Testis (tissue), 3 donors: ENCODE measurements around the gene TPSB2. TPM values are rescaled to one million over a fixed set of nuclear protein-coding genes. Genes with fewer than 3 reads are reported as not detected.

Experiments
- DNase-seq: peaks from one replicate; pipeline ENCODE4 v3.0.0-alpha.2; 2019
- H3K27ac ChIP-seq, 2 donors: fragments of 200-600 bp; sonication (generic); one replicate each; pipeline ENCODE4 v1.5.1; 2019
- H3K27me3 ChIP-seq: fragments of 200-600 bp; sonication (generic); one replicate; pipeline ENCODE4 v1.5.1; 2019
- H3K36me3 ChIP-seq: fragments of 200-600 bp; sonication (generic); one replicate; pipeline ENCODE4 v1.5.1; 2017; ENCODE audit warnings: low read depth; ENCODE audit errors: missing control alignments
- H3K4me1 ChIP-seq: fragments of 200-600 bp; sonication (generic); one replicate; pipeline ENCODE4 v1.5.1; 2019
- H3K4me3 ChIP-seq, 2 donors: fragments of 200-600 bp; sonication (generic); one replicate each; pipeline ENCODE4 v1.5.1; 2017 to 2019
- H3K9me3 ChIP-seq: fragments of 200-600 bp; sonication (generic); one replicate; pipeline ENCODE4 v1.5.1; 2017
- CTCF ChIP-seq, 3 experiments: fragments of 450-650 bp in 2 of 3; fragments of 200-600 bp in 1 of 3; sonication (generic) in 1 of 3; IDR thresholded peaks; one replicate each; pipeline ENCODE4 v1.5.1; 2016 to 2019; ENCODE audit warnings: antibody characterized with exemption in 3 of 3, mild to moderate bottlenecking in 2 of 3, moderate library complexity in 1 of 3
- POLR2A ChIP-seq: fragments of 450-650 bp; IDR thresholded peaks from one replicate; pipeline ENCODE4 v1.6.1; 2017; ENCODE audit warnings: antibody characterized with exemption, mild to moderate bottlenecking, moderate library complexity
- WGBS, 2 donors: methylation state at CpG; one replicate each; pipeline ENCODE4 v1.1.5; 2018; 5-methylcytosine and 5-hydroxymethylcytosine counted together
- intact Hi-C: fragments of 100-400 bp; cut with DNase I; formaldehyde crosslinking; loops from one replicate; pipeline ENCODE4 v1.15.1; 2023; ENCODE audit warnings: low total_unique reads
- polyA plus RNA-seq: library from polyadenylated mRNA; stranded (reverse); fragments of 350-450 nt; fragmentation: Illumina TruSeq; extraction: RNeasy Lipid Tissue Mini Kit (QIAGEN cat#74804); gene quantifications from one replicate; pipeline ENCODE4 v1.2.3, GENCODE V29; 2014; ENCODE audit warnings: low read depth, low replicate concordance; ENCODE audit not compliant: insufficient read depth
- total RNA-seq, 2 donors: library from RNA; depleted of rRNA; stranded (reverse); fragments of >200 nt; gene quantifications; one replicate each; pipeline ENCODE4 v1.2.3, GENCODE V29; 2016

TPSB2 gene
- total and polyA plus RNA-seq, 3 donors from 2014 or later = 10.8 to 49.5 (median 16.1) TPM

DNA sequence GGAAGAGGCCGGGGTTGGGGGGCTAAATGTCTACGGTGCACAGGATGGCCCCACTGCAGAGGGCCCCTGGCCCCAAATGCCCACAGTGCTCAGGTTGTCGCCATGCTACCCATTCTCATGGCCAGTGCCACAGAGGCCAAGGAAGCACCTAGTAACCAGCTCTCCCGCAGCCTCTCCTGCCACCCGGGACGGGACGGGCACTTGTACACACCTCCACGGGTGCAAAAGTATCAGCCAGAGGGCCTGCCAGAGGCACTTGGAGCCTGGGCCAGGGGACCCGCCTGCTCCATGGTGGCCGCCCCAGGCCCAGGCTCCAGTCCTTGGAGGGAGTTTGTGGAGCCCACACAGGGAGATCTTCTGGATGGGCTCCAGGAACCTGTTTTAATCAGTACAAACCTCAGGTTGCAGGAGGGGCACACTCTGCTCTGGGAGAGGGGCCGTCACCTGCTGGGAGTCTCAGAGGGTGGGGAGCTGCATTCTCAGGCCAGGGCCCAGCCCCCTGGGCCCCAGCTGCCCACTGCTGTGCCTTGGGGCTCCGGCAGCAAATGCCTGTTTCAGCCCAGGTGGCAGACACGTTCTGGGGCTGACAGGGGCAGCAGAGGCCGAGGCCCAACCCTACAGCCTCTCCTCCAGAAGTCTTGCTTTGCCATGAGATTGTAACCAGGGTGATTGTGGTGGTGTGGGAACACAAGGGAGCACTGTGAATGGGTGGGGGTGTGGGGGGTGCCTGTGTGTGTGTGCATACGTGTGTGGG lies 33.8 kb upstream of the TPSB2 start:
- H3K27ac ChIP-seq = no peak overlapping the region
- 54 to 68% methylated on average over 3 to 15 of the region's 15 CpGs for WGBS, 2 donors
- no peak for DNase-seq
- no peaks in the 10 kb centered on the region for H3K27me3 ChIP-seq
- H3K4me3 ChIP-seq = no peak overlapping the region
- intact Hi-C loops = no loop called here
- TF ChIP-seq CTCF (IDR thresholded peaks at IDR 0.05) (no peak), POLR2A (no peak)
- no peaks in the 10 kb centered on the region for H3K36me3 ChIP-seq
- no peaks in the 10 kb centered on the region for H3K9me3 ChIP-seq
- no peaks in the 10 kb centered on the region for H3K4me1 ChIP-seq

- Histone ChIP-seq H3K9me3 (no peaks in the 10 kb centered on the region), H3K27ac (no peak overlapping the region), H3K4me3 (no peak overlapping the region), H3K36me3 (no peaks in the 10 kb centered on the region), H3K4me1 (no peaks in the 10 kb centered on the region), H3K27me3 (no peaks in the 10 kb centered on the region)
- intact Hi-C loops = no loop called here
- 85 to 89% methylated on average over 5 to 9 of the region's 9 CpGs for WGBS, 2 donors
- TF ChIP-seq CTCF (IDR thresholded peaks at IDR 0.05) (no peak), POLR2A (no peak)
- DNase-seq = no peak
Measured at GRCh38 chr16:1262846-1263221, 32.9 kb upstream of the TPSB2 start.

- no peak for DNase-seq
Measured at GRCh38 chr16:1262210-1262845, 32.3 kb upstream of the TPSB2 start.

GRCh38 chr16:1261131-1261892 lies 31.3 kb upstream of the TPSB2 start:
- Histone ChIP-seq H3K36me3 (no peaks in the 10 kb centered on the region), H3K4me1 (no peaks in the 10 kb centered on the region), H3K9me3 (no peaks in the 10 kb centered on the region), H3K27me3 (no peaks in the 10 kb centered on the region), H3K4me3 (no peak overlapping the region), H3K27ac (no peak overlapping the region)
- TF ChIP-seq POLR2A = no peak
- no peak for TF ChIP-seq CTCF (IDR thresholded peaks at IDR 0.05)
- DNase-seq = no peak
- WGBS, 2 donors = 25 to 41% methylated on average over 7 to 45 of the region's 47 CpGs
- intact Hi-C loops = no loop called here

More at GRCh38 chr16:1262210-1262845, 32.3 kb upstream of the TPSB2 start:
- Histone ChIP-seq H3K27ac (no peak overlapping the region), H3K36me3 (no peaks in the 10 kb centered on the region), H3K9me3 (no peaks in the 10 kb centered on the region), H3K4me1 (no peaks in the 10 kb centered on the region), H3K27me3 (no peaks in the 10 kb centered on the region), H3K4me3 (no peak overlapping the region)
- intact Hi-C loops = no loop called here
- WGBS, 2 donors = 75 to 81% methylated on average over 11 to 32 of the region's 32 CpGs
- TF ChIP-seq CTCF (IDR thresholded peaks at IDR 0.05) (no peak), POLR2A (no peak)
